Spleen (tissue), 11 donors: ENCODE data around the gene DBH. TPM values are rescaled to one million over a fixed set of nuclear protein-coding genes. Genes with fewer than 3 reads are reported as not detected.
"Not testable (repeated sequence)": the region's sequence is repeated elsewhere in the genome, so short reads cannot be mapped to it uniquely, and the experiment has no call there.

Experiments
- DNase-seq: peaks from one replicate; pipeline ENCODE4 v3.0.0-alpha.2; 2020
- H3K27ac ChIP-seq, 8 donors: fragments of 200-600 bp; sonication (generic) in 7 of 8; 1 replicate in 4 of 8; 2 replicates in 4 of 8; pipeline versions ENCODE4 v1.5.0 to v1.8.0; 2016 to 2021; ENCODE audit warnings: inconsistent platforms in 4 of 8, mild to moderate bottlenecking in 4 of 8, moderate library complexity in 1 of 8
- H3K27me3 ChIP-seq, 7 donors: fragments of 200-600 bp; sonication (generic) in 6 of 7; replicated peaks in 1 of 7; 1 replicate in 4 of 7; 2 replicates in 3 of 7; pipeline versions ENCODE4 v1.5.0 to v1.8.0; 2016 to 2021; ENCODE audit warnings: inconsistent platforms in 3 of 7, mild to moderate bottlenecking in 1 of 7
- H3K36me3 ChIP-seq, 6 donors: fragments of 200-600 bp; sonication (generic) in 5 of 6; 1 replicate in 4 of 6; 2 replicates in 2 of 6; pipeline versions ENCODE4 v1.5.0 to v1.8.0; 2016 to 2021; ENCODE audit warnings: inconsistent platforms in 2 of 6
- H3K4me1 ChIP-seq, 6 donors: fragments of 200-600 bp; sonication (generic) in 5 of 6; 1 replicate in 3 of 6; 2 replicates in 3 of 6; pipeline versions ENCODE4 v1.5.0 to v1.8.0; 2016 to 2021; ENCODE audit warnings: inconsistent platforms in 3 of 6
- H3K4me3 ChIP-seq, 8 donors: fragments of 200-600 bp; sonication (generic) in 7 of 8; 1 replicate in 4 of 8; 2 replicates in 4 of 8; pipeline versions ENCODE4 v1.5.0 to v1.8.0; 2016 to 2021; ENCODE audit warnings: inconsistent platforms in 4 of 8, mild to moderate bottlenecking in 4 of 8, moderate library complexity in 2 of 8
- H3K9me3 ChIP-seq, 8 donors: fragments of 200-600 bp; sonication (generic) in 7 of 8; 1 replicate in 4 of 8; 2 replicates in 4 of 8; pipeline versions ENCODE4 v1.5.0 to v1.8.0; 2016 to 2021; ENCODE audit warnings: inconsistent platforms in 4 of 8
- CTCF ChIP-seq, 11 experiments: fragments of 200-600 bp in 7 of 11; fragments of 450-650 bp in 4 of 11; sonication (generic) in 4 of 11; IDR thresholded peaks in 8 of 11; conservative IDR thresholded peaks in 3 of 11; 1 replicate in 7 of 11; 2 replicates in 4 of 11; pipeline versions ENCODE4 v1.4.0 to v1.8.0; 2016 to 2021; ENCODE audit warnings: antibody characterized with exemption in 11 of 11, inconsistent platforms in 4 of 11, mild to moderate bottlenecking in 1 of 11
- POLR2A ChIP-seq, 3 donors: fragments of 450-650 bp; IDR thresholded peaks; one replicate each; pipeline ENCODE4 v1.5.1; 2017; ENCODE audit warnings: antibody characterized with exemption in 3 of 3, mild to moderate bottlenecking in 1 of 3
- POLR2AphosphoS5 ChIP-seq, 3 donors: sonication (generic); formaldehyde crosslinking; IDR thresholded peaks; one replicate each; pipeline ENCODE4 v1.5.1; 2017; ENCODE audit warnings: antibody characterized with exemption in 3 of 3
- WGBS, 5 donors: extraction: QIAGEN DNeasy Blood & Tissue Kit in 3 of 5; methylation state at CpG; one replicate each; pipeline versions ENCODE4 v1.1.5 to v1.1.7; 2013 to 2018; 5-methylcytosine and 5-hydroxymethylcytosine counted together
- intact Hi-C: fragments of 100-400 bp; cut with DNase I; formaldehyde crosslinking; loops from one replicate; pipeline ENCODE4 v1.15.0; 2023; ENCODE audit warnings: low total_unique reads
- polyA plus RNA-seq, 3 donors: library from polyadenylated mRNA; stranded (reverse); fragments of 200-250 nt; gene quantifications; one replicate each; pipeline ENCODE4 v1.2.1, GENCODE V29; 2013
- total RNA-seq, 7 donors: library from RNA; depleted of rRNA in 3 of 7; stranded (reverse); fragments of >200 nt in 3 of 7; fragmentation: NEBNext Ultra II Directional in 4 of 7; extraction: Animal tissue kit (Norgen Biotek cat#: 25700) in 4 of 7; gene quantifications; one replicate each; pipeline versions ENCODE4 v1.1.0 to v1.2.1, GENCODE V29; 2016 to 2021
- donor health status: healthy with polysubstance abuse.
- donor health status: DM: no; HTN: no; CAD: no; lungs with moderate emphysema.
- donor health status: DM: no; HTN: no; CAD: no.
- donor health status: Bipolar disorder and iron deficiency.
- donor health status: healthy.
- donor health status: DM: no; HTN: no; CAD: no.
- donor health status: DM: yes; HTN: yes; CAD: no.

Gene DBH
- total and polyA plus RNA-seq, 10 donors = 0.03 to 1.2 (median 0.32) TPM; not detected in 2

GRCh38 chr9:133671371-133671770 lies 35.2 kb downstream of the DBH start:
- peaks cover 0 to 7% (median 2%) of the 10 kb centered on the region in 6 donors for H3K4me1 ChIP-seq
- TF ChIP-seq POLR2AphosphoS5 (IDR thresholded peaks at IDR 0.05) (no peak), POLR2A (IDR thresholded peaks at IDR 0.05) (no peak), CTCF (IDR thresholded peaks at IDR 0.05 in 8 of 11, conservative IDR thresholded peaks at IDR 0.05 in 3 of 11) (no peak)
- H3K9me3 ChIP-seq = no peaks in the 10 kb centered on the region
- no peak overlapping the region for H3K4me3 ChIP-seq
- WGBS, 5 donors = 87 to 92% (median 89%) methylated on average over 21 of the region's 21 CpGs
- no peaks in the 10 kb centered on the region for H3K36me3 ChIP-seq
- no peak overlapping the region for H3K27ac ChIP-seq
- intact Hi-C loops = no loop called here
- DNase-seq = no peak
- peaks cover 0 to 14% (median 0%) of the 10 kb centered on the region in 7 donors for H3K27me3 ChIP-seq

- WGBS, 5 donors = 90 to 94% (median 92%) methylated on average over 16 to 31 of the region's 31 CpGs
- TF ChIP-seq POLR2A (IDR thresholded peaks at IDR 0.05) (no peak), CTCF (IDR thresholded peaks at IDR 0.05 in 8 of 11, conservative IDR thresholded peaks at IDR 0.05 in 3 of 11) (no peak), POLR2AphosphoS5 (IDR thresholded peaks at IDR 0.05) (no peak)
- intact Hi-C loops = no loop called here
- no peaks in the 10 kb centered on the region for H3K9me3 ChIP-seq
- H3K4me3 ChIP-seq = no peak overlapping the region
- H3K27ac ChIP-seq = no peak overlapping the region
- no peak for DNase-seq
- H3K36me3 ChIP-seq = no peaks in the 10 kb centered on the region
- peaks cover 0 to 20% (median 10%) of the 10 kb centered on the region in 6 donors for H3K4me1 ChIP-seq
- H3K27me3 ChIP-seq = peaks cover 0 to 14% (median 0%) of the 10 kb centered on the region in 7 donors
Observed at GRCh38 chr9:133672503-133673257, 36.5 kb downstream of the DBH start.

- peaks cover 0 to 14% (median 0%) of the 10 kb centered on the region in 7 donors for H3K27me3 ChIP-seq
- H3K27ac ChIP-seq = no peak overlapping the region
- H3K9me3 ChIP-seq = no peaks in the 10 kb centered on the region
- H3K4me1 ChIP-seq = peaks cover 0 to 25% (median 11%) of the 10 kb centered on the region in 6 donors
- TF ChIP-seq POLR2A (IDR thresholded peaks at IDR 0.05) = no peak
- TF ChIP-seq POLR2AphosphoS5 (IDR thresholded peaks at IDR 0.05) = no peak
- TF ChIP-seq CTCF (IDR thresholded peaks at IDR 0.05 in 8 of 11, conservative IDR thresholded peaks at IDR 0.05 in 3 of 11) = no peak
- DNase-seq = no peak
- intact Hi-C loops = no loop called here
- H3K36me3 ChIP-seq = no peaks in the 10 kb centered on the region
- 88 to 92% (median 92%) methylated on average over 6 to 9 of the region's 9 CpGs for WGBS, 5 donors
- no peak overlapping the region for H3K4me3 ChIP-seq
Observed at GRCh38 chr9:133673258-133673655, 37.1 kb downstream of the DBH start.

- TF ChIP-seq POLR2A (IDR thresholded peaks at IDR 0.05) = no peak
- no peak for TF ChIP-seq CTCF (IDR thresholded peaks at IDR 0.05 in 8 of 11, conservative IDR thresholded peaks at IDR 0.05 in 3 of 11)
- TF ChIP-seq POLR2AphosphoS5 (IDR thresholded peaks at IDR 0.05) = no peak
- WGBS, 5 donors = 91 to 95% (median 94%) methylated on average over 9 to 14 of the region's 14 CpGs
Observed at GRCh38 chr9:133674091-133674490, 37.9 kb downstream of the DBH start.

GRCh38 chr9:133675796-133676195 lies 39.6 kb downstream of the DBH start:
- H3K36me3 ChIP-seq, H3K4me3 ChIP-seq, intact Hi-C loops, H3K9me3 ChIP-seq, DNase-seq: not testable (repeated sequence)
- H3K27me3 ChIP-seq = peaks cover 0 to 13% (median 0%) of the 10 kb centered on the region in 7 donors
- H3K4me1 ChIP-seq = peaks cover 0 to 29% (median 18%) of the 10 kb centered on the region in 6 donors
- peak overlapping the region in 2 of 8 donors; percentile 53 to 70 for H3K27ac ChIP-seq
- 92 to 99% (median 94%) methylated on average over 3 of the region's 3 CpGs for WGBS, 5 donors

More at GRCh38 chr9:133674091-133674490, 37.9 kb downstream of the DBH start:
- H3K4me3 ChIP-seq = no peak overlapping the region
- H3K27me3 ChIP-seq = peaks cover 0 to 20% (median 0%) of the 10 kb centered on the region in 7 donors
- no peaks in the 10 kb centered on the region for H3K9me3 ChIP-seq
- no peak for DNase-seq
- peaks cover 0 to 25% (median 13%) of the 10 kb centered on the region in 6 donors for H3K4me1 ChIP-seq
- no peak overlapping the region for H3K27ac ChIP-seq
- H3K36me3 ChIP-seq = no peaks in the 10 kb centered on the region
- intact Hi-C loops = no loop called here
